Parathyroid adenoma (tissue), 2 donors: ENCODE data around the gene HSPA1A.

Experiments used
- H2AFZ ChIP-seq: fragments of 300-600 bp; sonication (generic); one replicate; pipeline ENCODE4 v1.7.0; 2017; ENCODE audit warnings: antibody characterized with exemption, mild to moderate bottlenecking
- H3K27ac ChIP-seq: fragments of 300-600 bp; sonication (generic); one replicate; pipeline ENCODE4 v1.7.0; 2017
- H3K27me3 ChIP-seq: fragments of 300-600 bp; sonication (generic); one replicate; pipeline ENCODE4 v1.7.0; 2017; ENCODE audit warnings: low read length; ENCODE audit not compliant: control insufficient read depth, insufficient read depth
- H3K36me3 ChIP-seq: fragments of 300-600 bp; sonication (generic); one replicate; pipeline ENCODE4 v1.7.0; 2017; ENCODE audit warnings: low read length; ENCODE audit not compliant: control insufficient read depth, insufficient read depth
- H3K4me1 ChIP-seq: fragments of 300-600 bp; sonication (generic); one replicate; pipeline ENCODE4 v1.7.0; 2017; ENCODE audit warnings: control low read depth
- H3K4me2 ChIP-seq: fragments of 300-600 bp; sonication (generic); one replicate; pipeline ENCODE4 v1.7.0; 2017; ENCODE audit warnings: low read length
- H3K4me3 ChIP-seq: fragments of 300-600 bp; sonication (generic); one replicate; pipeline ENCODE4 v1.7.0; 2017; ENCODE audit warnings: low read depth, low read length
- H3K79me2 ChIP-seq: fragments of 300-600 bp; sonication (generic); one replicate; pipeline ENCODE4 v1.7.0; 2017; ENCODE audit warnings: control low read depth
- H3K9ac ChIP-seq: fragments of 300-600 bp; sonication (generic); one replicate; pipeline ENCODE4 v1.7.0; 2017; ENCODE audit warnings: mild to moderate bottlenecking
- H3K9me3 ChIP-seq: fragments of 300-600 bp; sonication (generic); one replicate; pipeline ENCODE4 v1.7.0; 2017; ENCODE audit warnings: low read length; ENCODE audit not compliant: control insufficient read depth
- TF ChIP-seq, protein P1 (sequence below): fragments of 300-600 bp; sonication (generic); IDR thresholded peaks from one replicate; pipeline ENCODE4 v1.7.0; 2017; ENCODE audit warnings: antibody characterized with exemption, mild to moderate bottlenecking
- donor health status: primary hyperparathyroidism.

The HSPA1A gene

DNA sequence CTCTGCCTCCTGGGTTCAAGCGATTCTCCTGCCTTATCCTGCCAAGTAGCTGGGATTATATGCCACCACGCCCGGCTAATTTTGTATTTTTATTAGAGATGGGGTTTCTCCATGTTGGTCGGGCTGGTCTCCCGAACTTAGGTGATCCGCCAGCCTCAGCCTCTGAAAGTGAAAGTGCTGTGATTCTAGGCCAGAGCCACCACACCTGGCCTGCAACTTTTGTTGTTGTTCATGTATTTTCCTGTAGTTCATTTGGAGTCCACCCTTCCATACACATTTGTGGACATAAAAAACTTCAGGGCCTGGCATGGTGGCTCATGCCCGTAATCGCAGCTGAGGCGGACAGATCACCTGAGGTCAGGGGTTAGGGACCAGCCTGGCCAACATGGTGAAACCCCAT, 26.7 kb downstream of the HSPA1A start:
- no peaks in the 10 kb centered on the region for H3K36me3 ChIP-seq

DNA sequence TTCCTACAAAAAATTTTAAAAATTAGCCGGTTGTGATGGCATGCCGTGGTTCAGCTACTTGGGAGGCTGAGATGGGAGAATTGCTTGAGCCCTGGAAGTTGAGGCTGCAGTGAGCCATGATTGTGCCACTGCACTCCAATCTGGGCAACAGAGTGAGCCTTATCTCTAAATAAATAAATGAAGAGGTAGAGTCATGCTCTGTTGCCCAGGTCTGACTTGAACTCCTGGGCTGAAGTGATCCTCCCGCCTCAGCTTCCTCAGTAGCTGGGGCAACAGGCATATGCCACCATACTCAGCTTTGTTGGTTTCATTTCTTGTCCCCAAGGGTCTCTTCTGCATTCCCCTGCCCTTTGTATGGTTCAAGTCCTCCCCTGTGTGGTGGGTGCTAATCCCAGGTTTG, 29.2 kb downstream of the HSPA1A start:
- Histone ChIP-seq H2AFZ (no peak overlapping the region), H3K9ac (no peak overlapping the region), H3K9me3 (no peaks in the 10 kb centered on the region), H3K4me3 (no peak overlapping the region), H3K27me3 (no peaks in the 10 kb centered on the region), H3K79me2 (no peaks in the 10 kb centered on the region), H3K27ac (no peak overlapping the region), H3K4me2 (no peak overlapping the region), H3K36me3 (no peaks in the 10 kb centered on the region), H3K4me1 (no peaks in the 10 kb centered on the region)
- TF ChIP-seq, protein P1, sequence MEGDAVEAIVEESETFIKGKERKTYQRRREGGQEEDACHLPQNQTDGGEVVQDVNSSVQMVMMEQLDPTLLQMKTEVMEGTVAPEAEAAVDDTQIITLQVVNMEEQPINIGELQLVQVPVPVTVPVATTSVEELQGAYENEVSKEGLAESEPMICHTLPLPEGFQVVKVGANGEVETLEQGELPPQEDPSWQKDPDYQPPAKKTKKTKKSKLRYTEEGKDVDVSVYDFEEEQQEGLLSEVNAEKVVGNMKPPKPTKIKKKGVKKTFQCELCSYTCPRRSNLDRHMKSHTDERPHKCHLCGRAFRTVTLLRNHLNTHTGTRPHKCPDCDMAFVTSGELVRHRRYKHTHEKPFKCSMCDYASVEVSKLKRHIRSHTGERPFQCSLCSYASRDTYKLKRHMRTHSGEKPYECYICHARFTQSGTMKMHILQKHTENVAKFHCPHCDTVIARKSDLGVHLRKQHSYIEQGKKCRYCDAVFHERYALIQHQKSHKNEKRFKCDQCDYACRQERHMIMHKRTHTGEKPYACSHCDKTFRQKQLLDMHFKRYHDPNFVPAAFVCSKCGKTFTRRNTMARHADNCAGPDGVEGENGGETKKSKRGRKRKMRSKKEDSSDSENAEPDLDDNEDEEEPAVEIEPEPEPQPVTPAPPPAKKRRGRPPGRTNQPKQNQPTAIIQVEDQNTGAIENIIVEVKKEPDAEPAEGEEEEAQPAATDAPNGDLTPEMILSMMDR = no peak

More for the DNA sequence above, 26.7 kb downstream of the HSPA1A start:
- Histone ChIP-seq H3K27ac (no peak overlapping the region), H3K9ac (no peak overlapping the region), H3K4me3 (no peak overlapping the region), H3K4me1 (peaks cover 7% of the 10 kb centered on the region), H3K4me2 (no peak overlapping the region), H3K9me3 (no peaks in the 10 kb centered on the region), H3K79me2 (no peaks in the 10 kb centered on the region), H3K27me3 (no peaks in the 10 kb centered on the region), H2AFZ (no peak overlapping the region)
- TF ChIP-seq, protein P1 = no peak

DNA sequence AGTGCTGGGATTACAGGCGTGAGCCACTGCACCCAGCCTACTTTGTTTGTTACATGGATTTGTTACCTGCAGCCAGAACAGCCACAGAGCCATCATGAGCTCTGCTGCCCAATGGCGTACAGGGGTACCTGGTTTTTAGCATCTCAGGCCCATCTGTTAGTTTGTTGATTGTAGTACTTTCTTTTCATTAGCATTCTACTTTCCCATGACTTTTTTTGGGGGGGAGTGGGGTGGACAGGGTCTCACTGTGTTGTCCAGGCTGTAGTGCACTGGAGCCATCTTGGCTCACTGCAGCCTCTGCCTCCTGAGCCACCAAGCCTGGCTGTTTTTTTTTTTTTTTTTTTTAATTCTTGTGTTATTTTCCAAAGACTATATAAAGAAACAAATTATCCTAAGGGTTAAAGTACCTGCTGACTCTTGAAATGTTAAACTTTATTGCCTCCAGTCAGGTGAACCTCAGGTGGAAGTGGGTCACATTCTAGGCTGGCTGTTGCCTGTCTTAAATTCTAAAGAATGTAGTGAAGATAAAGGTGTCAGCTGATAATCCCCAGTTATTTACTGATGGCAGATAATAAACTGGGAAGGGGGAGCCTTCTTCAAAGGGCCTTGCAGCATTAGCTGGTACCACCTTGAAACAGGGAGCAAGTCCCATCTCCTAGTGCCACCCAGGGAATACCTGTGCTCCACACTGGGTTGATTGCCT, 32.1 kb downstream of the HSPA1A start:
- Histone ChIP-seq H3K4me2 (no peak overlapping the region), H3K4me3 (no peak overlapping the region), H3K27me3 (no peaks in the 10 kb centered on the region), H3K9ac (no peak overlapping the region), H3K36me3 (no peaks in the 10 kb centered on the region), H3K27ac (no peak overlapping the region), H3K9me3 (no peaks in the 10 kb centered on the region), H3K79me2 (no peaks in the 10 kb centered on the region), H3K4me1 (no peaks in the 10 kb centered on the region), H2AFZ (no peak overlapping the region)
- TF ChIP-seq, protein P1 = no peak

DNA sequence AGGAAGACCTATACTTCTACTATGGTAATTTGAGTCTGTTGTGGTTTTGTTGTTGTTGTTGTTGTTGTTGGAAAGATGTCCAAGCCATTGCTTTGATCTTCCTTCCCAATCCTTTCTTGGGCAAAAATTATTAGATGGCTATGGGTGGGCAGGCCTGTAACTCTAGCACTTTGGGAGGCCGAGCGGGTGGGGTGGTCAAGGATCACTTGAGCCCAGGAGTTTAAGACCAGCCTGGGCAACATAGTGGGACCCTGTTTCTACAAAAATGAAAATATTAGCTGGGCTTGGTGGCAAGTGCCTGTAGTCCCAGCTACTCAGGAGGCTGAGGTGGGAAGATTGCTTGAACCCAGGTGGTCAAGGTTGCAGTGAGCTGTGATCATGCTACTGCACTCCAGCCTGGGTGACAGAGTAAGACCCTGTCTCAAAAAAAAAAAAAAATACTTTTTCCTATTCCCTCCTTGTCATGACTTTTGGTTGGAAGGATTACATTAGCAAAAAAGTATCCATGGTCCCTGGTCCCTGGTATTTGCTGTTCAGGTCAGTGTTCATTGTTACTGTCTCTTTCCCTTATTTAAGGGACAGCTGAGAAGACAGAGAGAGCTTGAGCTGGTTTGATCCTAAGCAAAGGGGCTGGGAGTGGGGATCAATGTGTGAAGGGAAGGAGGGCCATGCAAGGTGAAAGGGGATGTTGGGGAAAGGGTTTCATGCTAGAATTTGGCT, 35.6 kb downstream of the HSPA1A start:
- H3K9ac ChIP-seq = no peak overlapping the region
- TF ChIP-seq, protein P1 = no peak
- H3K4me3 ChIP-seq = no peak overlapping the region

More for the DNA sequence above, 35.6 kb downstream of the HSPA1A start:
- Histone ChIP-seq H3K27me3 (no peaks in the 10 kb centered on the region), H2AFZ (no peak overlapping the region), H3K9me3 (no peaks in the 10 kb centered on the region), H3K27ac (no peak overlapping the region), H3K4me1 (no peaks in the 10 kb centered on the region), H3K4me2 (no peak overlapping the region), H3K79me2 (no peaks in the 10 kb centered on the region), H3K36me3 (no peaks in the 10 kb centered on the region)
